ENCODE data around the gene ISOC2. TPM values are rescaled to one million over a fixed set of nuclear protein-coding genes. Genes with fewer than 3 reads are reported as not detected.

Gene ISOC2
- polyA plus RNA-seq, 3 donors = 14.8 to 20.2 (median 14.9) TPM

- peak; percentile 49 to 64 (median 55) for DNase-seq
- Histone ChIP-seq H3K9me3 (replicated peaks in 1 of 2; ENCODE audit: control insufficient read depth in 1 of 2, insufficient read depth in 1 of 2, low read length in 2 of 2) (no peaks in the 10 kb centered on the region), H3K9ac (ENCODE audit: insufficient read depth, low read length, poor library complexity, severe bottlenecking) (no peak overlapping the region), H2AFZ (ENCODE audit: insufficient read depth, low read depth, low read length, poor library complexity, severe bottlenecking) (peak overlapping the region; percentile 59), H3K4me2 (replicated peaks; ENCODE audit: extremely low read depth, low read length, poor library complexity, severe bottlenecking) (no peak overlapping the region), H3K27me3 (ENCODE audit: control insufficient read depth in 2 of 2, insufficient read depth in 2 of 2, low read length in 2 of 2) (no peaks in the 10 kb centered on the region), H4K20me1 (ENCODE audit: insufficient read depth, low read length) (no peaks in the 10 kb centered on the region), H3K36me3 (replicated peaks in 1 of 2; ENCODE audit: control insufficient read depth in 1 of 2, insufficient read depth in 2 of 2, low read length in 2 of 2) (no peaks in the 10 kb centered on the region), H3K79me2 (ENCODE audit: insufficient read depth, low read length) (no peaks in the 10 kb centered on the region), H3K4me1 (ENCODE audit: control insufficient read depth in 1 of 2, insufficient read depth in 2 of 2, low read length in 2 of 2) (peaks cover under 1 to 5% of the 10 kb centered on the region in 2 donors), H3K4me3 (replicated peaks in 1 of 3; ENCODE audit: low read depth in 2 of 3, low read length in 3 of 3) (no peak overlapping the region), H3K27ac (ENCODE audit: low read depth in 1 of 2, low read length in 2 of 2) (no peak overlapping the region)
- Mint-ChIP-seq H3K27ac (peak overlapping the region in 1 of 7 donors; percentile 75), H3K4me1 (peaks cover 4% of the 10 kb centered on the region), H3K27me3 (ENCODE audit: low read depth in 3 of 3) (peaks cover 5 to 11% (median 10%) of the 10 kb centered on the region in 3 donors), H3K4me3 (no peak overlapping the region), H3K36me3 (no peaks in the 10 kb centered on the region), H3K9me3 (peaks cover 0 to 3% (median 0%) of the 10 kb centered on the region in 7 donors)
- 34% methylated on average over 18 of the region's 29 CpGs for WGBS (ENCODE audit: insufficient coverage)
- intact Hi-C loops (cut with micrococcal nuclease) = loop anchor here (5.0 kb wide), 1 partner anchor 35 kb away; no protein-coding TSS in a partner anchor
- TF ChIP-seq CTCF (IDR thresholded peaks at IDR 0.05) = peak; percentile 99
Observed at GRCh38 chr19:55467236-55468053, 6.0 kb upstream of the ISOC2 start.

- H3K4me3 Mint-ChIP-seq = no peak overlapping the region
Observed at GRCh38 chr19:55466241-55466614, 4.8 kb upstream of the ISOC2 start.

More at GRCh38 chr19:55466241-55466614, 4.8 kb upstream of the ISOC2 start:
- H3K4me1 Mint-ChIP-seq = peaks cover 8% of the 10 kb centered on the region
- H3K36me3 ChIP-seq (replicated peaks in 1 of 2; ENCODE audit: control insufficient read depth in 1 of 2, insufficient read depth in 2 of 2, low read length in 2 of 2) = no peaks in the 10 kb centered on the region
- DNase-seq = no peak
- intact Hi-C loops (cut with micrococcal nuclease) = loop anchor here (5.0 kb wide), 1 partner anchor 36 kb away; no protein-coding TSS in a partner anchor
- H3K9me3 Mint-ChIP-seq = peaks cover 0 to 2% (median 0%) of the 10 kb centered on the region in 7 donors
- H4K20me1 ChIP-seq (ENCODE audit: insufficient read depth, low read length) = no peaks in the 10 kb centered on the region
- no peaks in the 10 kb centered on the region for H3K27me3 ChIP-seq (ENCODE audit: control insufficient read depth in 2 of 2, insufficient read depth in 2 of 2, low read length in 2 of 2)
- no peak overlapping the region for H3K4me2 ChIP-seq (replicated peaks; ENCODE audit: extremely low read depth, low read length, poor library complexity, severe bottlenecking)
- 96% methylated on average over 3 of the region's 4 CpGs for WGBS (ENCODE audit: insufficient coverage)
- no peak for TF ChIP-seq CTCF (IDR thresholded peaks at IDR 0.05)
- H3K4me3 ChIP-seq (replicated peaks in 1 of 3; ENCODE audit: low read depth in 2 of 3, low read length in 3 of 3) = no peak overlapping the region
- no peak overlapping the region for H3K9ac ChIP-seq (ENCODE audit: insufficient read depth, low read length, poor library complexity, severe bottlenecking)
- no peaks in the 10 kb centered on the region for H3K9me3 ChIP-seq (replicated peaks in 1 of 2; ENCODE audit: control insufficient read depth in 1 of 2, insufficient read depth in 1 of 2, low read length in 2 of 2)
- no peaks in the 10 kb centered on the region for H3K36me3 Mint-ChIP-seq
- H2AFZ ChIP-seq (ENCODE audit: insufficient read depth, low read depth, low read length, poor library complexity, severe bottlenecking) = no peak overlapping the region
- no peaks in the 10 kb centered on the region for H3K79me2 ChIP-seq (ENCODE audit: insufficient read depth, low read length)
- peaks cover 7 to 13% of the 10 kb centered on the region in 2 donors for H3K4me1 ChIP-seq (ENCODE audit: control insufficient read depth in 1 of 2, insufficient read depth in 2 of 2, low read length in 2 of 2)
- peaks cover 5 to 11% (median 7%) of the 10 kb centered on the region in 3 donors for H3K27me3 Mint-ChIP-seq (ENCODE audit: low read depth in 3 of 3)
- no peak overlapping the region for H3K27ac Mint-ChIP-seq
- no peak overlapping the region for H3K27ac ChIP-seq (ENCODE audit: low read depth in 1 of 2, low read length in 2 of 2)
